Fibroblast of skin of left quadriceps (primary cell): ENCODE results near the gene ABLIM2.

Experiments used
- DNase-seq, 2 experiments: peaks; one replicate each; pipeline ENCODE4 v3.0.0-alpha.2; 2013; ENCODE audit warnings: low read depth in 2 of 2

The ABLIM2 gene

GRCh38 chr4:8070736-8071718, 87.6 kb downstream of the ABLIM2 start:
- no peak for DNase-seq

DNA sequence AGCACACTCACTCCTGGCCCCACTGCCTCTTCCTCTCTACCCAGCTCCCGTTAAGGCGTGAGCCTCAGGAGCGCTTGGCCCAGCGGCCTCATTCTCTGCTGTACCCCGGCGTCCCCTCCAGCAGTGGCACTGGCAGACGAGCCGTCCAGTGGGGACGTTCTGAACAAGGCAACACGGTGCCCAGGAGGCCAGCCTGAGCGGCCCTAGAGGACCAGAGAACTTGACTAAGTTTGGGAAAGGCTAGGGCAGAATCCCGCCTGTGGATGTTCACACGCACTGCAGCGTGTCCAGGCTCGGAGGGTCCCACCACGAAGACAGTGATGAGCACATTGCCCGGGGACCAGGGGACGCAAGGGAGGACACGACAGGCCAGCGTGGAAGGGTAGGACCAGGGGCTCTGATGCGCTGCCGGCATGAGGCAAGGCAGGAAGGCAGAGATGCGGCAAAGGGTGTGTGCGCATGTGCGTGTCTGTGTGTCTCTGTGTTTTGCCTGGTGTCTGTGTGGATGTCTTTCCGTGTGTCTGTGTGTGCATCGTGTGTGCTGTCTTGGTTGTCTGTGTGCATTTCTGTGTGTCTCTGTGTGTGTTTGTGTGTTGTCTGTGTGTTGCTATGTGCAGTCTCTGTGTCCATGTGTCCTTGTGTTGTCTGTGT, 89.4 kb downstream of the ABLIM2 start:
- DNase-seq = no peak

DNA sequence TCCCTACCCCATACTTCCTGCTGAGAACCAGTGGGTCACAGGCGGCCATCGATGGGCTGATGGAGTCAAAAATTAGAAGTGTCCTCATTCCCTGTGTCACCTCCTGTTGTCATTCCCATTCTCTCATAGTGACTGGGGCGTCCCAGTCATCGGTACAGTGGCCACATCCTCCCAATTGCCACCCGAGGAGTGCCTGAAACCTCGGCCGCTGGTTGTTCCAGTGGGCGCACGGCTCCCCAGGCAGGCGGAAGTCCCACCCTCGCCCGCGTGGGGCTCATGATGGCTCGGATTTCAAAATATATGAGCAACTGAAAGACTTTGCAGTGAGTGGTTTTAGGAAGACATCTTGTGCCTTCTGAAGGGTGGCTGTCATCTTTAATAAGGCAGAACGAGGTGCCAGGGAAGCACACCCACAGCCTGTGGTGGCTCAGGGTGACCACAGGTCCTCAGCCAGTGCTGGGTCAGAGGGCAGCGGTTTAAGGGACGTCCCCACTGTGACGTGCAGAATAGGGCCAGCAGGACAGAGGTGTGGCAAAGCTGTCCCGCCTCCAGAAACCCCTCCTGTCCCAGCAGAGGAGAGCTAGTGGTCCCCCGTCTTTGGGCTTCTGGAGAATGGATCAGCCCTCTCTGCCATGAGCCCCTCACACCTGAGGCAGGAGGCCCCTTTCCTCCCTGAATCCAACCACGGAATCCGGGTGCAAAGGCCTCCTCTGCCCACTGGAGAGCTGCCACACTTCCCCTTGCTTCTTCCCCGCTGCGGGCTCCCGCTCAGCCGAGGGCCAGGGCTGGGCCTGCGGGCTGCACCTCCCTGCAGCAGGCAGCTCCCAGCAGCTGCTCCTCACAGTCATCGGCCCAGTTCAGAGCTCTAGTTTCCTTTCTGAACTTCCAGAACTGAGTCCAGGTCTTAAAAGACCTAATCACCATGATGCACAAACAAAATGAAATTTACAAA, 90.4 kb downstream of the ABLIM2 start:
- DNase-seq = no peak

DNA sequence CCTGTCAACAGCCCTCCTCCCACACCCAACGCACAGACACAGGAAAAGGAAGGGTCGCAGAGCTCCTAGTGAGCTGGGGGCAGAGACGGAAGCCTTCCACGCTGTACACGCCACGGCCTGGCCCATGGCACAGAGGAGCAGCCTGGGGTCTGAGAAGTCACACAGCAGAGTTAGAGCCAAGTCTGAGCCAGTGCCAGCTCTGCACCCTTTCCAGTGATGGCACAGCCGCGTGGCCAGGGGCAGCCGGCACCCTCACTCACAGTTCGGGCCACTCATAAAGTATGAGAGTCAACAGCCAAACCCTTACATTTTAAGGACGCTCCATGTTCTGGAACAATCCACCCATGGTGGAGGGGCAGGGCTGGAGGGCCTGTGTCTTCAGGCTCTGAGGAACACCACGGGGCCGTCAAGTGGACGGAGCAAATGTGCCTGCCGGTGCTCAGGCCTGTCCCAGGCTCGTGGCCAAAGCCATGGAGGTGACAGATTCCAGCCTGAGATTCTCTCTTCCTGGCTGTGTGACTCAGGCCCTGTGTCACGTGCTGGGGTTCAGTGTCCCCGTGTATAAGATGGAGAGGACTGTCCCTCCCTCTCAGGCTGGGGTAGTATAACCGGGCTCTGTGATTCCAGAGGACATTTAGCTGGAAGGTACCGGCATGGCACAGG, 91.2 kb downstream of the ABLIM2 start:
- no peak for DNase-seq

DNA sequence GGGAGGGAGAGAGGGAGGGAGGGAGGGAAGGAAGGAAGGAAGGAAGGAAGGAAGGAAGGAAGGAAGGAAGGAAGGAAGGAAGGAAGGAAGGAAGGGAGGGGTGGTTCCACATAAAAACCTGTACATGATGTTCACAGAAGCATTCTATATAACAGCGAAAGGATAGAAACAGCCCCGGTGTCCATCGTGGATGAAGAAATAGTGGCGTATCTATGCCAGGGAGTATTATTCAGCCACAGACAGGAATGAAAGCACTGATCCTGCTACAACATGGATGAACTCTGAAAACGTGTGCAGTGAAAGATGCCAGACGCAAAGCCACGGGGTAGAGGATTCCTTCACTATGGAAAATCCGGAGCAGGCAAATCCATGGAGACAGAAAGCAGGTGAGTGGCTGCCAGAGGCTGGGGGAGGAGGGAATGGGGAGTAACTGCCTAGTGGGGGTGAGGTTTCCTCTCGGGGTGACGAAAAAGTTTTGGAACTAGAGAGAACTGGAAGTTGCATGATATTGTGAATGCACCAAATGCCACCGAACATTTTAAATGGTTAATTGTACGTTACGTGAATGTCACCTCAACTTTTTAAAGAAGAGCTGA, 92.2 kb downstream of the ABLIM2 start:
- no peak for DNase-seq

DNA sequence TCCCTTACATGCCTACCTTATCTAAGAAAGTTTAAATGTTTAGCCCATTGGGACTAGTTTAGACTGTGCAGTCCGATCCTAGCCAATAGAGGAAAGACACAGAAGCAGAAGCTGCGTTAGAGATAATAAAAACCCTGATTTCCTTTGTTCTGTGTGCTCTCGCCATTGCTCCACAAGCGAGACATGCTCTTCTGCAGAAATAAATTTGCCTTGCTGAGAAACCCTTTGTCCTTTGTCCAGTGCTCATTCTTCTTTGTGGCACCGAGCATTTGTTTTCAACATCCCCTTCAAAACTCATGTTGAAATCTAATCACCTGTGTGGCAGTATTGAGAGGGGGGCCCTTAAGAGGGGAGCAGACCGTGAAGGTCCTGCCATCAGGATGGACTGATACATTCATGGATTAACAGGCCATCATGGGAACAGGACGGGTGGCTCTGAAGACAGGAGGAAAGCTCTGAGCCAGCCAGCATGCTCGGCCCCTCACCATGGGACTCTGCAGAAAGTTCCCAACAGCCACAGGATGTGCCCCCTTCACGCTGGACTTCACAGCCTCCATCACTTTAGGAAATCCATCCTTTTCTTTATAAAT, 94.5 kb downstream of the ABLIM2 start:
- no peak for DNase-seq

DNA sequence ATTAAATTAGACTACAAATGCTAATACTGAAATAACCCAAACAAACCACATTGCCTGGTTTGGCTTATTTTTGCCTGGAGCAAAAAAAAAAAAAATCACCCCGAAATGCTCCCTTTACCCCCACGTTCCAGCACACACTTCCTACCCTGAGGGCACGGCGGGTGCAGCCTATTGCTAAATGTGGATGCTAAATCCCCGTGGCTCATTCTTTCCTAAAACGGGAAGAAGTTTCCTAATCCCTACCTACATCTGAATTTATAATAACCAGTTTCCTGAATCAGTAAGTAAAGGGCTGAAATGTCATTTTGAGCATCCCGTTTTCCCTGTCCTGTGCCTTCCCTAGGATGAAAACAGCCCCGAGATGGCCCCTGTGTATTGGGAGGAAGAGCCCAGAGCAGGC, 97.0 kb downstream of the ABLIM2 start:
- DNase-seq = no peak

GRCh38 chr4:8061145-8061544, 97.5 kb downstream of the ABLIM2 start:
- DNase-seq = no peak

DNA sequence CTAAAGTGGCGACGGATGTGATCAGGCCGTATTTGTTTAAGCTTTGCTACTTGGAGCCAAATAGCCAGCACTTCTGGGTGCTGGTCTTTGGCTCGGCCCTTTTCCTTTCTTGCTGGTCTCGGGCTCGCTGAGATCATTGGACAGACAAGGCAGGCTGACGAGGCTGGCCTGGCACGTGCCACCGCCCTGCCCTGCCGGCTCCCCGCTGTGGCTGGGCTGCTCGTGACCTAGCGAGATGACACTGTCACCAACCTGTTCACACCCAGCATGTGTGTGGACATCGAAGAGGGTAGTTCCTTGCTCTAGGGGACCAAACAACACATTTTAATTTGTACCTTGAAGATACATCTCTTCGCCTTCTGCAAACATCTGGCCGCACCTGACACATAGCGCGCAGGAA, 98.0 kb downstream of the ABLIM2 start:
- no peak for DNase-seq

DNA sequence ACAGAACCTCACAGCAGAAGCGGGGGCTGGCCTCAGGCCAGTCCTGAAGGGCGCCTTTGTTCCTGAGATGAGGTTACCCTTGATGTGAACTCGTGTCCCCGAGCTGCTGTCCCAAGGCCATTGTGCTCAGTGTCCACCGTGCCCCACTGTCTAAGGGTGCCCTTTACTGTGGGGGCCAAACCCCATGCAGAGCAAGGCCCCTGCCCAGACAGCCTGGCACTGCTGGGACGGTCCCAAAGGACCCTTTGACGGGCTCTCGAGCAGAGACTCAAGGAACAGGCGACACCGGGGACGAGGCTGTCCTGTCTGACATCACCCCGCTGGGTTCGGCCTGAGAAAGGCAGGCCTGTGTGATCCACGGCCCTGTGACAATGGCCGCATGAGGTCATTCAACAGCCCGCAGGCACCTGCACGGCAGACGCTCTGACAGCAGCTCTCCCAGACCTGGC, 100.6 kb downstream of the ABLIM2 start:
- DNase-seq = no peak

DNA sequence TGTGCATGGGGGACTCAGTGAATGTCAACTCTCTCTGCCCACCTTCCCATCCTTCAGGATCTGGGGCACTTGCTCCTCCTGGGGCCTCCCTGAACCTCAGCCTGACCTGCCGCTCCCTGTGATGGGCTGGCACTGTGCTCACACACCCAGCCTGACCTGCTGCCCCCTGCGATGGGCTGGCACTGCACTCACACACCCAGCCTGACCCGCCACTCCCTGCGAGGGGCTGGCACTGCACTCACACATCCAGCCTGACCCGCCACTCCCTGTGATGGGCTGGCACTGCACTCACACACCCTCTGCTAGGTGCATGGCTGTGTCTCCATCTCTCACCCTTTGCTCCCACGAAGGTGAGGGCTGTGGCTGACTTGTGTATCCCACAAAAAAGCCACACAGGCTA, 103.4 kb downstream of the ABLIM2 start:
- no peak for DNase-seq

GRCh38 chr4:8053688-8054449, 104.7 kb downstream of the ABLIM2 start:
- no peak for DNase-seq

DNA sequence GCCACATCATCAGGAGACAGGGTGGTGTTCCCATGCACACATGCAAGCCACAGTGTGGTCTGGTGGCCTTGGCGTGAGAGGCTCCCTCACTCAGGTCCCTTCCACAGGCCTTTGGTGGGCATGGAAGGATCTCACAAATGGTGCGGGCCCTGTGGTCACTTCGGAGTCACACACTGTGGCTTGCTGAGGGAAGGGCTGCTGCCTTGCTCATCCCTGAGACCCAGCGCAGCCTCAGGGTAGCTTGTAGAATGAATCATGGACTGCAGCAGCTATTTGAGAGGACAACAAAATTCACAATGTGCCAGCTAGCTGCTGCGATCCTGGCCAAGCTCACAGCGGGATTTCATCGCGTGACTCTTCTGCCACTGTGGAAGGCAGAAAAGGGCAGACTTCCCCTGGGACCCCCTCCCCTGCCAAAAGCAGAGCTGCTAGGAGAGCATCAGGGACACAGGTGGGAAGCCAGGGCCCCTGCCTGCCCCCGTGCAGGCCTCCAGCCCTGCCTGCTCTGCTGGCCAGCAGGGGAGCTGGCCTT, 106.4 kb downstream of the ABLIM2 start:
- no peak for DNase-seq

- DNase-seq = no peak
Observed at GRCh38 chr4:8051644-8052043, 107.0 kb downstream of the ABLIM2 start.

DNA sequence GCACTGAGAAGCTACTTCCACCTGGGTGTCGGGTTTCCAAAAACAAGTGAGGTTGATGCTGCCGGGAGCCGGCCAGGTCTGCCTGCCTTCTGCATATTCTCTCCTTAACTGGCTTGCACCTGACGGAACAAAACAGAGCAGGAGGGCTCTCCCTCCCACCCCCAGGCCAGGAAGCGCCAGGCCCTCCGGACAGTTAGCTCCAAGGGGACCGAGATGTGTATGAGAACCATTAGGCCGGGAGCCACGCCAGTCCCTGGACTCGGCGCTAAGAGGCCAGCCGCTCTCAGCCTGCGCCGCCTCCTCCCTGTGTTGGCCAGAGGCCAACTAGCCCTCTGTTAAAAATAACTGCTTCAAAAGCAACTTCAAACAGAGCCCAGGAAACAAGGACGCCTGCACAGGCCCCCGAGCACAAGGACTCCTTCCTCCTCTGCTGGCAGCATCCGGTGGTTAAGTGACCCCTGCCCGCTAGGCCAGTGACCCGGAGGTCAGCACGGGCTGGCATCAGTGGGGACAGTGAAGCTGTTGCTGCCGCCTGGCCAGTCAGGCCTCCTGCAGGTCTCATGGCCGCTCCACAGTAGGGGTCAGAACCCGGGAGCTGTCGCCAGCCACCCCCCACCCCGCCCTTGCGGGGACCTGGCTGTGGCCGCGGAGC, 107.9 kb downstream of the ABLIM2 start:
- DNase-seq = no peak

DNA sequence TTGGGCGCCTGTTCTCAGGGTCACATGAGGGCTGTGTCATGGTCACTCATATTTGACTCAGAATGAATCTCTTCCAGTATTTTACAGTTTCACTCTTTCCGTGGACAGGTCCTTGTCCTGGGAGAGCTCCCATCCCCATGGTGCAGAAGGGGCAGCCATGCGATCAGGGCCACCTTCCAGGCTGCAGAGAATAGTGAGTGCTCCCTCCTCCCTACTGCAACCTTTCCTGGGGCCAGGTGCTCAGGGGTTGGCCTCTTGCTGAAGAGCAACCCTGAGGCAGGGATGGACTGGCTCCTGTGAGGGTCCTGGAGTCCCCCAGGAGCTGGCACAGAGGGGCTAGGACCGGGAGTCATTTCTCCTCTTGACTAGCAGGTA, 108.4 kb downstream of the ABLIM2 start:
- no peak for DNase-seq

DNA sequence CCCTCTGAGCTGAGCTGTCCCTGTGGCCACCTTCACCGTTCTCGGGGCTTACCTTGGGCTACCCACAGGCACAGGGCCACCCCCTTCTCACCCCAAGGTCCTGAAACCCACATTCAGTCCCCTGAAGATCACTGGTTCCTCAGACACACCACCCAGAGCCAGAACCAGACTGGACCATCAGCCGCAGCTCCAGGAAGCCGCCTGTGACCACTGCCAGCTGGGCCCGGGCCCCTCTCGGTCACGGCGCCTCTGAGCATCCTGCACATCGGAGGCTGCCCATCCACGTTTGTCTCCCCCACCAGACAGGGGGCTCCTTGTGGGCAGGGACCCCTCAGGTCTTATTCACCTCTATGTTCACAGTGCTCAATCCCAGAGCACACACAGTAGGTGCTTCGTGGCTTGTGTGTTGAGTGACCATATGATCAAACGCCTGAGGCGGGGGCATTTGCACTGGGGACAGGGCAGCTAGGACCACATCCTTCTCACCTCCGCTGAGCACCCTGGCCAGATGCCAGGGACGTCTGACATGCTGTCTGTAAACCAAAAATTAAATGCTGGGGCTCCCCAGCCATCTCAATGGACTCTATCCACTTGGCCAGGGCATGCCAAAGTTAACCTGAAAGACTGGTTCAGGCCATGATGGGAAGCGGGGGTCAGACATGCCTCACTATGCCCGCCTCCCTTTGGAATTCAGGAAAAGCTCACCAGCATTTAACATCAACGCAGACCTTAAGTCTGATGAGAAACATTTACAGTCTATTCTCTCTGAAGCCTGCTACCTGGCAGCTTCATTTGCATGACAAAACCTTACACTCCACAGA, 109.5 kb downstream of the ABLIM2 start:
- no peak for DNase-seq
